Measurements from ENCODE around the gene GGT6. TPM values are rescaled to one million over a fixed set of nuclear protein-coding genes. Genes with fewer than 3 reads are reported as not detected.
"Not testable (repeated sequence)": the region's sequence is repeated elsewhere in the genome, so short reads cannot be mapped to it uniquely, and the experiment has no call there.

The GGT6 gene
- total RNA-seq, 1 experiment from 2014 or later = not detected

- Mint-ChIP-seq H3K36me3 (ENCODE audit: insufficient read depth, unreplicated experiment) (peaks cover 33% of the 10 kb centered on the region), H3K27ac (ENCODE audit: unreplicated experiment) (no peak overlapping the region), H3K27me3 (ENCODE audit: insufficient read depth, unreplicated experiment) (no peaks in the 10 kb centered on the region), H3K4me3 (ENCODE audit: unreplicated experiment) (no peak overlapping the region), H3K9me3 (ENCODE audit: unreplicated experiment) (no peaks in the 10 kb centered on the region), H3K4me1 (ENCODE audit: low read depth, unreplicated experiment) (peaks cover 13% of the 10 kb centered on the region)
- H3K36me3 ChIP-seq (ENCODE audit: control insufficient read depth, insufficient read depth, low read length) = no peaks in the 10 kb centered on the region
- H3K4me3 ChIP-seq (ENCODE audit: low read depth, low read length) = no peak overlapping the region
- no peaks in the 10 kb centered on the region for H3K27me3 ChIP-seq (replicated peaks; ENCODE audit: control insufficient read depth, insufficient read depth, low read length)
- no peak for DNase-seq
- no TSS peak for BruUV-seq (replicated peaks)
- ChIA-PET CTCF (no interaction called here), POLR2A (interaction anchor here (2.8 kb wide), 1 partner anchor 12 kb away, joined by 28 read pairs; no protein-coding TSS in a partner anchor)
- H3K4me1 ChIP-seq = peaks cover 28% of the 10 kb centered on the region
- intact Hi-C loops (cut with micrococcal nuclease; ENCODE audit: unreplicated experiment) = no loop called here
- no peak for TF ChIP-seq CTCF (IDR thresholded peaks at IDR 0.05; ENCODE audit: insufficient read depth in 1 of 2, low read depth in 1 of 2, low read length in 1 of 2, severe bottlenecking in 1 of 2, unreplicated experiment in 1 of 2)
- H3K9me3 ChIP-seq = no peaks in the 10 kb centered on the region
Measured at GRCh38 chr17:4597975-4598374, 37.6 kb upstream of the GGT6 start.

- no peaks in the 10 kb centered on the region for H3K9me3 ChIP-seq
- peaks cover 28% of the 10 kb centered on the region for H3K4me1 ChIP-seq
- no peak overlapping the region for H3K4me3 ChIP-seq (ENCODE audit: low read depth, low read length)
- H3K36me3 Mint-ChIP-seq (ENCODE audit: insufficient read depth, unreplicated experiment) = peaks cover 25% of the 10 kb centered on the region
- ChIA-PET CTCF (no interaction called here), POLR2A (no interaction called here)
- H3K27me3 ChIP-seq (replicated peaks; ENCODE audit: control insufficient read depth, insufficient read depth, low read length) = no peaks in the 10 kb centered on the region
- intact Hi-C loops (cut with micrococcal nuclease; ENCODE audit: unreplicated experiment) = no loop called here
- H3K27me3 Mint-ChIP-seq (ENCODE audit: insufficient read depth, unreplicated experiment) = no peaks in the 10 kb centered on the region
- no TSS peak for BruUV-seq (replicated peaks)
- peaks cover 13% of the 10 kb centered on the region for H3K4me1 Mint-ChIP-seq (ENCODE audit: low read depth, unreplicated experiment)
- H3K27ac Mint-ChIP-seq (ENCODE audit: unreplicated experiment) = no peak overlapping the region
- no peak for DNase-seq
- H3K36me3 ChIP-seq (ENCODE audit: control insufficient read depth, insufficient read depth, low read length) = no peaks in the 10 kb centered on the region
- H3K4me3 Mint-ChIP-seq (ENCODE audit: unreplicated experiment) = no peak overlapping the region
- H3K9me3 Mint-ChIP-seq (ENCODE audit: unreplicated experiment) = no peaks in the 10 kb centered on the region
- TF ChIP-seq CTCF (IDR thresholded peaks at IDR 0.05; ENCODE audit: insufficient read depth in 1 of 2, low read depth in 1 of 2, low read length in 1 of 2, severe bottlenecking in 1 of 2, unreplicated experiment in 1 of 2) = no peak
Measured at GRCh38 chr17:4596636-4597380, 36.4 kb upstream of the GGT6 start.

GRCh38 chr17:4595685-4596342, 35.4 kb upstream of the GGT6 start:
- CTCF ChIA-PET; POLR2A ChIA-PET; H3K36me3 ChIP-seq (ENCODE audit: control insufficient read depth, insufficient read depth, low read length); intact Hi-C loops (cut with micrococcal nuclease; ENCODE audit: unreplicated experiment); H3K9me3 Mint-ChIP-seq (ENCODE audit: unreplicated experiment); H3K9me3 ChIP-seq; H3K4me3 Mint-ChIP-seq (ENCODE audit: unreplicated experiment); H3K27ac Mint-ChIP-seq (ENCODE audit: unreplicated experiment); H3K27me3 ChIP-seq (replicated peaks; ENCODE audit: control insufficient read depth, insufficient read depth, low read length); H3K4me3 ChIP-seq (ENCODE audit: low read depth, low read length); DNase-seq; BruUV-seq (replicated peaks); H3K27me3 Mint-ChIP-seq (ENCODE audit: insufficient read depth, unreplicated experiment): not testable (repeated sequence)
- Mint-ChIP-seq H3K36me3 (ENCODE audit: insufficient read depth, unreplicated experiment) (peaks cover 26% of the 10 kb centered on the region), H3K4me1 (ENCODE audit: low read depth, unreplicated experiment) (peaks cover 13% of the 10 kb centered on the region)
- H3K4me1 ChIP-seq = peaks cover 22% of the 10 kb centered on the region

Data from Caco-2 (cell line).